ENCODE measurements around the gene MAT1A.

- TF ChIP-seq POLR2AphosphoS5 (IDR thresholded peaks at IDR 0.05): no peak
- TF ChIP-seq CTCF (IDR thresholded peaks at IDR 0.05): no peak
- no peak for TF ChIP-seq EP300 (IDR thresholded peaks at IDR 0.05)
These were observed 29.9 kb upstream of the MAT1A start for GRCh38 chr10:80319318-80319717.

All from stomach (tissue), 4 donors.